Right lobe of liver (tissue), 6 donors: Measurements from ENCODE around the gene UGT1A8. TPM values are rescaled to one million over a fixed set of nuclear protein-coding genes. Genes with fewer than 3 reads are reported as not detected.

Experiments
- ATAC-seq, 4 donors: fragments of 200-7000 bp; cut with Tn5 transposase; one replicate each; pipeline ENCODE4 v1.9.1; 2020; ENCODE audit warnings: mild to moderate bottlenecking in 4 of 4, moderate library complexity in 4 of 4
- DNase-seq, 3 donors: peaks; one replicate each; pipeline ENCODE4 v3.0.0-alpha.2; 2020
- H3K27ac ChIP-seq, 3 donors: fragments of 200-600 bp; one replicate each; pipeline ENCODE4 v1.8.0; 2022
- H3K27me3 ChIP-seq, 2 donors: fragments of 200-600 bp; one replicate each; pipeline ENCODE4 v1.8.0; 2022
- H3K36me3 ChIP-seq, 4 donors: fragments of 200-600 bp; sonication (generic) in 1 of 4; one replicate each; pipeline versions ENCODE4 v1.5.1 to v1.8.0; 2017 to 2022; ENCODE audit warnings: control low read depth in 1 of 4
- H3K4me1 ChIP-seq, 4 donors: fragments of 200-600 bp; sonication (generic) in 1 of 4; one replicate each; pipeline versions ENCODE4 v1.5.1 to v1.8.0; 2017 to 2022; ENCODE audit warnings: control low read depth in 1 of 4
- H3K4me3 ChIP-seq, 3 donors: fragments of 200-600 bp; one replicate each; pipeline ENCODE4 v1.8.0; 2022
- H3K9me3 ChIP-seq, 4 donors: fragments of 200-600 bp; sonication (generic) in 1 of 4; one replicate each; pipeline versions ENCODE4 v1.5.1 to v1.8.0; 2017 to 2022; ENCODE audit warnings: control low read depth in 1 of 4
- CTCF ChIP-seq, 4 donors: fragments of 200-600 bp in 3 of 4; fragments of 450-650 bp in 1 of 4; IDR thresholded peaks; one replicate each; pipeline versions ENCODE4 v1.5.1 to v1.8.0; 2016 to 2022; ENCODE audit warnings: antibody characterized with exemption in 4 of 4, mild to moderate bottlenecking in 2 of 4
- POLR2A ChIP-seq: fragments of 450-650 bp; IDR thresholded peaks from one replicate; pipeline ENCODE4 v1.6.1; 2017; ENCODE audit warnings: antibody characterized with exemption, mild to moderate bottlenecking
- WGBS: methylation state at CpG from one replicate; pipeline ENCODE4 v1.1.6; 2018; ENCODE audit warnings: low coverage, low lambda C conversion rate; ENCODE audit not compliant: insufficient coverage; ENCODE audit errors: missing lambda C conversion rate; 5-methylcytosine and 5-hydroxymethylcytosine counted together
- intact Hi-C, 2 donors: fragments of 100-400 bp; cut with DNase I; formaldehyde crosslinking; loops; one replicate each; pipeline versions ENCODE4 v1.11.2 to v1.14.1; 2022
- total RNA-seq, 6 experiments: library from RNA; depleted of rRNA in 2 of 6; stranded (reverse); fragments of >200 nt in 2 of 6; fragmentation: NEBNext Ultra II Directional in 3 of 6; extraction: Animal tissue kit (Norgen Biotek cat#: 25700) in 3 of 6; gene quantifications; one replicate each; pipeline versions ENCODE4 v1.1.0 to v1.2.4, GENCODE V29; 2016 to 2023
- donor health status: DM: no; HTN: yes; CAD: no.
- donor health status: DM: no; HTN: no; CAD: no.
- donor health status: DM: no; HTN: no; CAD: no.
- donor health status: DM: no; HTN: yes; CAD: no.
- donor health status: DM: no; HTN: yes; CAD: no.

UGT1A8 gene
- total RNA-seq, 6 experiments from 2014 or later, result 0.51 to 3.8 (median 1.7) TPM

DNA sequence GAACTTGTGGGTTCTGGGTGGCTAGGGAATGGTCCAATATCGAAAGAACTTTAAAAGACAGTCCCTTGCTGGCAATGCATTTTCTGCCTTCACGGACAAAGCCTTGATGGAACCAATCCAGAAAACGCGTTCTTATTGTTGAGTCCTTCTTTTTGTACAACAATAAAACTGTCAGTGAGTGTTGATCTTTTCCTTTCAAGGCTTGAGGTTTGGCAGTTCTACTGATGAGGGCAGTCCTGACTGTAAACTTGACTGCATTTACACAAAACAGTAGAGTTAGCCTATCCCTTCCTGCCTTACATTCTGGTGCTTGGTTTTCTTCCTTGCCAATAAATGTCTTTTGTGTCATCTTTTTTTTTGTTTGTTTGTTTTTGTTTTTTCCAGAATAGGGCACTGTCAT lies 61.8 kb downstream of the UGT1A8 start:
- ATAC-seq, result no peak
- no peak overlapping the region for H3K27ac ChIP-seq
- no peak for DNase-seq
- TF ChIP-seq CTCF (IDR thresholded peaks at IDR 0.05) (no peak), POLR2A (no peak)
- no peaks in the 10 kb centered on the region for H3K36me3 ChIP-seq
- H3K9me3 ChIP-seq, result no peaks in the 10 kb centered on the region
- no peak overlapping the region for H3K4me3 ChIP-seq
- peaks cover 0 to 36% (median 3%) of the 10 kb centered on the region in 4 donors for H3K4me1 ChIP-seq
- intact Hi-C loops, result no loop called here
- no peaks in the 10 kb centered on the region for H3K27me3 ChIP-seq
- WGBS, result 82% methylated on average over 2 of the region's 4 CpGs

- Histone ChIP-seq H3K36me3 (no peaks in the 10 kb centered on the region), H3K9me3 (no peaks in the 10 kb centered on the region), H3K27ac (no peak overlapping the region), H3K4me3 (no peak overlapping the region), H3K27me3 (no peaks in the 10 kb centered on the region), H3K4me1 (peaks cover 0 to 31% (median 0%) of the 10 kb centered on the region in 4 donors)
- ATAC-seq, result peak in 2 of 4 donors; percentile 28 to 31
- intact Hi-C loops, result no loop called here
- no peak for TF ChIP-seq POLR2A
- TF ChIP-seq CTCF (IDR thresholded peaks at IDR 0.05), result no peak
- DNase-seq, result no peak
- WGBS, result 72% methylated on average over 2 of the region's 4 CpGs
Measured at GRCh38 chr2:233680361-233681045, 63.1 kb downstream of the UGT1A8 start.

- TF ChIP-seq CTCF (IDR thresholded peaks at IDR 0.05), result no peak
- TF ChIP-seq POLR2A, result no peak
- peak in 2 of 4 donors; percentile 29 to 56 for ATAC-seq
- H3K27ac ChIP-seq, result no peak within 1 kb of the TSS
Measured at GRCh38 chr2:233681521-233682099, 64.2 kb downstream of the UGT1A8 start, which contains the start of gene UGT1A7. TSS of gene UGT1A7 (plus strand) at chr2:233681901. CDS start at chr2:233681938, 37 bp downstream.

GRCh38 chr2:233684640-233685039 lies 67.2 kb downstream of the UGT1A8 start:
- TF ChIP-seq POLR2A, result no peak
- no peak for TF ChIP-seq CTCF (IDR thresholded peaks at IDR 0.05)
- Histone ChIP-seq H3K27ac (no peak overlapping the region), H3K4me1 (peaks cover 0 to 16% (median 0%) of the 10 kb centered on the region in 4 donors), H3K27me3 (no peaks in the 10 kb centered on the region), H3K9me3 (no peaks in the 10 kb centered on the region), H3K36me3 (no peaks in the 10 kb centered on the region), H3K4me3 (no peak overlapping the region)
- WGBS, result 94% methylated on average over 1 of the region's 1 CpG
- ATAC-seq (no peak), DNase-seq (no peak)
- intact Hi-C loops, result no loop called here

More at GRCh38 chr2:233681521-233682099, 64.2 kb downstream of the UGT1A8 start, which contains the start of gene UGT1A7:
- no peaks in the 10 kb centered on the region for H3K27me3 ChIP-seq
- no peaks in the 10 kb centered on the region for H3K36me3 ChIP-seq
- 44% methylated on average over 3 of the region's 5 CpGs for WGBS
- H3K4me3 ChIP-seq, result no peak within 1 kb of the TSS
- DNase-seq, result no peak
- H3K9me3 ChIP-seq, result no peaks in the 10 kb centered on the region
- H3K4me1 ChIP-seq, result peaks cover 0 to 20% (median 0%) of the 10 kb centered on the region in 4 donors
- intact Hi-C loops, result no loop called here
